ENCODE measurements around the gene CEP164.

Gene CEP164

GRCh38 chr11:117418737-117419481 lies 91.3 kb downstream of the CEP164 start:
- no peak overlapping the region for H2BK15ac ChIP-seq (ENCODE audit: low read length)
- no peak overlapping the region for H2AFZ ChIP-seq (ENCODE audit: low read length)
- no CpG with 5 or more reads among the region's 12 CpGs for whole genome bisulfite sequencing, 2 donors (ENCODE audit: extremely low coverage in 2 of 2, insufficient read length in 2 of 2, insufficient replicate concordance in 1 of 2)
- no peaks in the 10 kb centered on the region for H3K9me3 ChIP-seq (replicated peaks in 1 of 2; ENCODE audit: control insufficient read depth in 2 of 2, insufficient read depth in 1 of 2, low read depth in 1 of 2, low read length in 2 of 2)
- no peak overlapping the region for H3K4me3 ChIP-seq (ENCODE audit: low read length in 2 of 2)
- H2BK120ac ChIP-seq (ENCODE audit: low read depth, low read length) = no peak overlapping the region
- no peak overlapping the region for H2AK5ac ChIP-seq (ENCODE audit: low read depth, low read length)
- H4K91ac ChIP-seq (ENCODE audit: low read depth, low read length, poor library complexity) = no peak overlapping the region
- H3K18ac ChIP-seq (ENCODE audit: low read length) = no peak overlapping the region
- no peaks in the 10 kb centered on the region for H3K4me1 ChIP-seq (ENCODE audit: control insufficient read depth in 2 of 2, insufficient read depth in 1 of 2, low read depth in 1 of 2, low read length in 2 of 2)
- DNase-seq (ENCODE audit: low spot score) = no peak
- H3K14ac ChIP-seq (ENCODE audit: low read length) = no peak overlapping the region
- H2BK12ac ChIP-seq (ENCODE audit: low read length) = no peak overlapping the region
- peaks cover 0 to 21% (median 0%) of the 10 kb centered on the region in 3 experiments for H3K27me3 ChIP-seq (ENCODE audit: control insufficient read depth in 3 of 3, insufficient read depth in 3 of 3, low read depth in 1 of 3, low read length in 3 of 3)
- H3K4me2 ChIP-seq (ENCODE audit: insufficient read depth, low read length, poor library complexity, severe bottlenecking) = no peak overlapping the region
- peaks cover 0 to 1% of the 10 kb centered on the region in 2 donors for H3K36me3 ChIP-seq (replicated peaks in 1 of 2; ENCODE audit: control insufficient read depth in 2 of 2, insufficient read depth in 2 of 2, low read length in 2 of 2)
- no peak overlapping the region for H3K9ac ChIP-seq (ENCODE audit: low read depth, low read length, poor library complexity)
- no peak overlapping the region for H3K4ac ChIP-seq (ENCODE audit: low read length)
- no peak overlapping the region for H4K8ac ChIP-seq (ENCODE audit: low read depth, low read length)
- H2BK5ac ChIP-seq (ENCODE audit: low read length) = no peak overlapping the region
- no peak overlapping the region for H3K23ac ChIP-seq (ENCODE audit: low read depth, low read length, poor library complexity)
- H3K27ac ChIP-seq (replicated peaks; ENCODE audit: low read length) = no peak overlapping the region
- no peaks in the 10 kb centered on the region for H3K79me1 ChIP-seq (ENCODE audit: low read depth, low read length)

- no CpG with 5 or more reads among the region's 12 CpGs for WGBS, 2 donors (ENCODE audit: extremely low coverage in 2 of 2, insufficient read length in 2 of 2, insufficient replicate concordance in 1 of 2)
These were observed 92.0 kb downstream of the CEP164 start for GRCh38 chr11:117419482-117420142.

DNA sequence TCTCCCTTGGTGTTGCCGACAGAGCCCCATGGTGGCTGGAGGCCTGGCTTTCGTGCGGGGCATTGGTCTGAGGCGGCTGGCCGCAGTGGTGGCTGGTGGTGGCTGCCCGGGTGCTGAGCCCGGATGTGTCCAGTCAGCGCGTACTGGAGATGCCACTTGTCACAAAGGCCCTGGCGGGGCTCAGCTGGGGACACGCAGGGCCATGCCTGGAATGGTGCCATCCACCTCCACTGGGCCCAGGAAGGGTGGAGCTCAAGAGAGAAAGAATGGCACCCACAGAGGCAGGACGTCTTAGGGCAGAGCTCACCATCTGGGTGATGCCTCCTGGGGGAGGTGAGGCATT lies 92.5 kb downstream of the CEP164 start:
- Histone ChIP-seq H3K4me3 (ENCODE audit: low read length in 2 of 2) (no peak overlapping the region), H4K8ac (ENCODE audit: low read depth, low read length) (no peak overlapping the region), H2AK5ac (ENCODE audit: low read depth, low read length) (no peak overlapping the region), H2AFZ (ENCODE audit: low read length) (no peak overlapping the region), H4K91ac (ENCODE audit: low read depth, low read length, poor library complexity) (no peak overlapping the region), H3K23ac (ENCODE audit: low read depth, low read length, poor library complexity) (peak overlapping the region; percentile 44), H3K4ac (ENCODE audit: low read length) (peak overlapping the region; percentile 7), H3K18ac (ENCODE audit: low read length) (peak overlapping the region; percentile 61), H3K36me3 (replicated peaks in 1 of 2; ENCODE audit: control insufficient read depth in 2 of 2, insufficient read depth in 2 of 2, low read length in 2 of 2) (no peaks in the 10 kb centered on the region), H3K79me1 (ENCODE audit: low read depth, low read length) (no peaks in the 10 kb centered on the region), H2BK120ac (ENCODE audit: low read depth, low read length) (no peak overlapping the region), H2BK15ac (ENCODE audit: low read length) (peak overlapping the region; percentile 54), H3K4me1 (ENCODE audit: control insufficient read depth in 2 of 2, insufficient read depth in 1 of 2, low read depth in 1 of 2, low read length in 2 of 2) (no peaks in the 10 kb centered on the region), H3K9ac (ENCODE audit: low read depth, low read length, poor library complexity) (peak overlapping the region; percentile 26), H3K27me3 (ENCODE audit: control insufficient read depth in 3 of 3, insufficient read depth in 3 of 3, low read depth in 1 of 3, low read length in 3 of 3) (peaks cover 0 to 31% (median 0%) of the 10 kb centered on the region in 3 experiments), H3K4me2 (ENCODE audit: insufficient read depth, low read length, poor library complexity, severe bottlenecking) (no peak overlapping the region), H3K14ac (ENCODE audit: low read length) (peak overlapping the region; percentile 23), H3K9me3 (replicated peaks in 1 of 2; ENCODE audit: control insufficient read depth in 2 of 2, insufficient read depth in 1 of 2, low read depth in 1 of 2, low read length in 2 of 2) (no peaks in the 10 kb centered on the region), H3K27ac (replicated peaks; ENCODE audit: low read length) (no peak overlapping the region), H2BK12ac (ENCODE audit: low read length) (no peak overlapping the region), H2BK5ac (ENCODE audit: low read length) (peak overlapping the region; percentile 27)
- WGBS, 2 donors (ENCODE audit: extremely low coverage in 2 of 2, insufficient read length in 2 of 2, insufficient replicate concordance in 1 of 2) = no CpG with 5 or more reads among the region's 12 CpGs
- no peak for DNase-seq (ENCODE audit: low spot score)

More at GRCh38 chr11:117419482-117420142, 92.0 kb downstream of the CEP164 start:
- no peaks in the 10 kb centered on the region for H3K79me1 ChIP-seq (ENCODE audit: low read depth, low read length)
- no peaks in the 10 kb centered on the region for H3K9me3 ChIP-seq (replicated peaks in 1 of 2; ENCODE audit: control insufficient read depth in 2 of 2, insufficient read depth in 1 of 2, low read depth in 1 of 2, low read length in 2 of 2)
- H2BK12ac ChIP-seq (ENCODE audit: low read length) = no peak overlapping the region
- peak overlapping the region; percentile 26 for H3K9ac ChIP-seq (ENCODE audit: low read depth, low read length, poor library complexity)
- no peak overlapping the region for H3K27ac ChIP-seq (replicated peaks; ENCODE audit: low read length)
- no peak overlapping the region for H3K4ac ChIP-seq (ENCODE audit: low read length)
- no peak overlapping the region for H2BK15ac ChIP-seq (ENCODE audit: low read length)
- H3K4me3 ChIP-seq (ENCODE audit: low read length in 2 of 2) = no peak overlapping the region
- H2BK5ac ChIP-seq (ENCODE audit: low read length) = peak overlapping the region; percentile 27
- H3K36me3 ChIP-seq (replicated peaks in 1 of 2; ENCODE audit: control insufficient read depth in 2 of 2, insufficient read depth in 2 of 2, low read length in 2 of 2) = no peaks in the 10 kb centered on the region
- no peak overlapping the region for H2AFZ ChIP-seq (ENCODE audit: low read length)
- no peak overlapping the region for H3K4me2 ChIP-seq (ENCODE audit: insufficient read depth, low read length, poor library complexity, severe bottlenecking)
- peak overlapping the region; percentile 9 for H3K23ac ChIP-seq (ENCODE audit: low read depth, low read length, poor library complexity)
- H4K91ac ChIP-seq (ENCODE audit: low read depth, low read length, poor library complexity) = no peak overlapping the region
- H2BK120ac ChIP-seq (ENCODE audit: low read depth, low read length) = no peak overlapping the region
- H3K4me1 ChIP-seq (ENCODE audit: control insufficient read depth in 2 of 2, insufficient read depth in 1 of 2, low read depth in 1 of 2, low read length in 2 of 2) = no peaks in the 10 kb centered on the region
- peak overlapping the region; percentile 61 for H3K18ac ChIP-seq (ENCODE audit: low read length)
- H3K14ac ChIP-seq (ENCODE audit: low read length) = peak overlapping the region; percentile 23
- no peak for DNase-seq (ENCODE audit: low spot score)
- H2AK5ac ChIP-seq (ENCODE audit: low read depth, low read length) = peak overlapping the region; percentile 29
- peaks cover 0 to 26% (median 0%) of the 10 kb centered on the region in 3 experiments for H3K27me3 ChIP-seq (ENCODE audit: control insufficient read depth in 3 of 3, insufficient read depth in 3 of 3, low read depth in 1 of 3, low read length in 3 of 3)
- no peak overlapping the region for H4K8ac ChIP-seq (ENCODE audit: low read depth, low read length)

- H3K79me1 ChIP-seq (ENCODE audit: low read depth, low read length) = no peaks in the 10 kb centered on the region
- WGBS, 2 donors (ENCODE audit: extremely low coverage in 2 of 2, insufficient read length in 2 of 2, insufficient replicate concordance in 1 of 2) = no CpG with 5 or more reads among the region's 6 CpGs
- H2BK15ac ChIP-seq (ENCODE audit: low read length) = no peak overlapping the region
- H4K91ac ChIP-seq (ENCODE audit: low read depth, low read length, poor library complexity) = no peak overlapping the region
- no peaks in the 10 kb centered on the region for H3K4me1 ChIP-seq (ENCODE audit: control insufficient read depth in 2 of 2, insufficient read depth in 1 of 2, low read depth in 1 of 2, low read length in 2 of 2)
- no peak overlapping the region for H2AFZ ChIP-seq (ENCODE audit: low read length)
- H3K4ac ChIP-seq (ENCODE audit: low read length) = no peak overlapping the region
- peak overlapping the region; percentile 27 for H2BK5ac ChIP-seq (ENCODE audit: low read length)
- H3K27ac ChIP-seq (replicated peaks; ENCODE audit: low read length) = no peak overlapping the region
- H3K4me3 ChIP-seq (ENCODE audit: low read length in 2 of 2) = no peak overlapping the region
- no peak overlapping the region for H2BK120ac ChIP-seq (ENCODE audit: low read depth, low read length)
- H2BK12ac ChIP-seq (ENCODE audit: low read length) = no peak overlapping the region
- H3K36me3 ChIP-seq (replicated peaks in 1 of 2; ENCODE audit: control insufficient read depth in 2 of 2, insufficient read depth in 2 of 2, low read length in 2 of 2) = no peaks in the 10 kb centered on the region
- no peaks in the 10 kb centered on the region for H3K9me3 ChIP-seq (replicated peaks in 1 of 2; ENCODE audit: control insufficient read depth in 2 of 2, insufficient read depth in 1 of 2, low read depth in 1 of 2, low read length in 2 of 2)
- H3K18ac ChIP-seq (ENCODE audit: low read length) = no peak overlapping the region
- no peak overlapping the region for H3K9ac ChIP-seq (ENCODE audit: low read depth, low read length, poor library complexity)
- H4K8ac ChIP-seq (ENCODE audit: low read depth, low read length) = no peak overlapping the region
- DNase-seq (ENCODE audit: low spot score) = no peak
- no peak overlapping the region for H2AK5ac ChIP-seq (ENCODE audit: low read depth, low read length)
- H3K27me3 ChIP-seq (ENCODE audit: control insufficient read depth in 3 of 3, insufficient read depth in 3 of 3, low read depth in 1 of 3, low read length in 3 of 3) = peaks cover 0 to 34% (median 0%) of the 10 kb centered on the region in 3 experiments
- H3K4me2 ChIP-seq (ENCODE audit: insufficient read depth, low read length, poor library complexity, severe bottlenecking) = no peak overlapping the region
- H3K14ac ChIP-seq (ENCODE audit: low read length) = no peak overlapping the region
- H3K23ac ChIP-seq (ENCODE audit: low read depth, low read length, poor library complexity) = peak overlapping the region; percentile 44
These were observed 92.9 kb downstream of the CEP164 start for GRCh38 chr11:117420598-117420997.
